ENCODE measurements around the gene XRCC3. TPM values are rescaled to one million over a fixed set of nuclear protein-coding genes. Genes with fewer than 3 reads are reported as not detected.
A peak's percentile ranks its signal among the peaks of the same experiment; 100 is the strongest.

XRCC3 gene
- total and polyA plus RNA-seq, 2 of the 8 experiments (the other 6 are each of a cell fraction or from before 2014, with no cell fraction given): 36.9 to 41.8 TPM

DNA sequence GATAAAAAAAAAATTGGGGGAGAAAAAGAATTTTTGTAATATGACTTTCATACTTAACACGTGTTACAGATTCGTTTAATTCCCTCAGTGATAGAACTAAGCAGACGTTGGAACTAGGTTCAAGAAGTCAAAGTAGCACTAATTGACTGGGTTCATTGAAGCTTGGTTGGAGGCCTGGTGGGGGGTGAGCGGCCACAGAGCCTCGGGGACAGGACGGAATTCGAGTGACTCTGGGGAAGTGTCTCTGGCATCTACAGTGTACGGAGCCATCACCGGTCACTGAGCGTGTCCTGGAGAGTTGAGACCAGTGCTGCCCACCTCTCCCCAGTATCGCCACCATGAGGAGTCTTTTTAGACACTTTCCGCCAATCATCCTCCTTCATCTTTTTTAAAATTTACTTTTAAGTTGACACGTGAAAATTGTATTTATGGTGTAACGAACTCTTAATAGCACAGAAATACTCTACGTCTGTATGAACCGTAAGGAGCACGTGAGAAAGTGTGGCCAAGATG lies 1.7 kb upstream of the XRCC3 start:
- no peak for DNase-seq (ENCODE audit: low read depth in 1 of 2, low spot score in 2 of 2)
- no peak overlapping the region for H2BK12ac ChIP-seq (ENCODE audit: low read depth, low read length)
- 87% methylated on average over 17 of the region's 17 CpGs; no CpG with 5 or more reads in 1 of the 2 experiments for WGBS, 2 experiments (ENCODE audit: extremely low coverage in 1 of 2, insufficient coverage in 1 of 2, insufficient read length in 1 of 2, insufficient replicate concordance in 2 of 2, low coverage in 1 of 2, low lambda C conversion rate in 2 of 2, missing lambda C conversion rate in 1 of 2)
- no peak for TF ChIP-seq CBX8 (IDR thresholded peaks at IDR 0.05; ENCODE audit: borderline replicate concordance, low read depth, low read length)
- TF ChIP-seq CEBPB (IDR thresholded peaks at IDR 0.05; ENCODE audit: low read depth, low read length): no peak
- no peak for TF ChIP-seq POU5F1 (IDR thresholded peaks at IDR 0.05; ENCODE audit: low read depth, low read length)

More for the DNA sequence above, 1.7 kb upstream of the XRCC3 start:
- Histone ChIP-seq H3K36me3 (ENCODE audit: control insufficient read depth in 2 of 4, insufficient read depth in 4 of 4, low read length in 3 of 4) (peaks cover 0 to 4% (median 0%) of the 10 kb centered on the region in 4 experiments; a peak in 2 of 8 replicates), H3K23me2 (ENCODE audit: low read depth, low read length) (peaks cover 4% of the 10 kb centered on the region; the same call in 1 of the 2 replicates), H3K79me2 (ENCODE audit: control insufficient read depth in 1 of 2, insufficient read depth in 2 of 2, low read length in 2 of 2) (peaks cover 0 to 70% of the 10 kb centered on the region in 2 experiments; a peak in 3 of 4 replicates), H3K4me1 (replicated peaks in 1 of 4; ENCODE audit: control insufficient read depth in 3 of 4, insufficient read depth in 4 of 4, low read length in 3 of 4) (peaks cover 0 to 12% (median 5%) of the 10 kb centered on the region in 4 experiments; a peak in 6 of 7 replicates), H2BK120ac (replicated peaks; ENCODE audit: low read depth, low read length) (no peak overlapping the region), H3K56ac (replicated peaks; ENCODE audit: insufficient read length, low read depth, low read length) (no peak overlapping the region), H2BK20ac (ENCODE audit: low read length) (no peak overlapping the region), H3K4me2 (ENCODE audit: insufficient read depth in 1 of 2, low read depth in 2 of 2, low read length in 2 of 2) (peak overlapping the region; percentile 66 to 72), H3K9me3 (ENCODE audit: insufficient read depth in 2 of 2, low read depth in 1 of 2, low read length in 1 of 2) (no peaks in the 10 kb centered on the region), H3K27ac (ENCODE audit: low read depth, low read length) (no peak overlapping the region), H2BK5ac (ENCODE audit: low read depth, low read length) (no peak overlapping the region), H4K8ac (ENCODE audit: extremely low read depth, insufficient read depth, low read length) (no peak overlapping the region), H3K18ac (ENCODE audit: extremely low read depth, low read length) (no peak overlapping the region), H3K4me3 (ENCODE audit: extremely low read depth in 1 of 4, insufficient read depth in 2 of 4, low read depth in 3 of 4, low read length in 4 of 4) (peak overlapping the region in 3 of 4 experiments; percentile 60 to 84 (median 70); a peak in 5 of 8 replicates), H3K9ac (replicated peaks in 1 of 4; ENCODE audit: extremely low read depth in 1 of 4, low read depth in 3 of 4, low read length in 3 of 4) (no peak overlapping the region), H4K91ac (replicated peaks; ENCODE audit: insufficient read length, low read length) (no peak overlapping the region), H4K20me1 (replicated peaks in 1 of 2; ENCODE audit: control insufficient read depth in 1 of 2, insufficient read depth in 2 of 2, low read length in 2 of 2) (peaks cover 12 to 37% of the 10 kb centered on the region in 2 experiments), H3K79me1 (ENCODE audit: low read depth, low read length) (peaks cover 25% of the 10 kb centered on the region), H3K27me3 (replicated peaks in 1 of 4; ENCODE audit: control insufficient read depth in 3 of 4, extremely low read depth in 1 of 4, insufficient read depth in 3 of 4, low read length in 3 of 4) (no peaks in the 10 kb centered on the region), H4K5ac (ENCODE audit: insufficient read length, low read depth, low read length) (no peak overlapping the region), H2AFZ (ENCODE audit: low read length) (no peak overlapping the region), H3K14ac (ENCODE audit: insufficient read length) (no peak overlapping the region), H2BK15ac (ENCODE audit: low read length) (no peak overlapping the region), H3K23ac (ENCODE audit: insufficient read length) (no peak overlapping the region), H2AK5ac (ENCODE audit: low read depth, low read length) (no peak overlapping the region), H3K4ac (replicated peaks; ENCODE audit: insufficient read length, low read depth, low read length) (no peak overlapping the region)
- no peak for FAIRE-seq
- ChIA-PET CTCF (ENCODE audit: partially characterized antibody) (interaction anchor here (0.6 to 2.5 kb wide), 2 partner anchors 19 to 799 kb away, joined by 3 to 9 read pairs; no protein-coding TSS in a partner anchor), POLR2A (ENCODE audit: partially characterized antibody) (interaction anchor here (1.5 to 1.7 kb wide), 3 partner anchors 8 to 11 kb away, joined by 4 to 11 read pairs (median 5); no protein-coding TSS in a partner anchor)

Measured in H1 (cell line).